Measurements from ENCODE around the gene GOLM1.
"Not testable (repeated sequence)": the region's sequence is repeated elsewhere in the genome, so short reads cannot be mapped to it uniquely, and the experiment has no call there.

The GOLM1 gene

GRCh38 chr9:86079865-86080469 is 19.4 kb downstream of the GOLM1 start:
- no peak for DNase-seq

- no peak for DNase-seq
Observed at GRCh38 chr9:86079421-86079831, 19.9 kb downstream of the GOLM1 start.

- no peak for DNase-seq
Observed at GRCh38 chr9:86078731-86079130, 20.6 kb downstream of the GOLM1 start.

DNA sequence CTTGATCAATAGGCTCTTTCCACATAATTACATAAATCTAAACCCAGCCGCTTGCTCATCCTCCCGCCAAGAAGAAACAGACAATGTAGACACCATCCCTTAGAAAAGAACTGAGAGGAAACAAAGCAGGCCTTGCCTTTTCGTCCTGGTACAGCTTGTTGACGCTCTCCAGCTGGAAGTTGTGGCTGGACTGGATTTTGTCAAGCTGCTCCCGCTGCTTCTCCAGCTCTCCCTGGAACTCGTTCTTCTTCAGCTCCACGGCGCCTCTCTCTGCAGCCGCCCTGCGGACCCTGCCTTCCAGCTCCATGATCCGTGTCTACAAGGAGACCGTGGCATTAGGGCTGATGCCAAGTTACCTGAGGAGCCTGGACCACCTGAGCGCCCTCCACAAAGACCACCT is 22.1 kb downstream of the GOLM1 start:
- DNase-seq = no peak

DNA sequence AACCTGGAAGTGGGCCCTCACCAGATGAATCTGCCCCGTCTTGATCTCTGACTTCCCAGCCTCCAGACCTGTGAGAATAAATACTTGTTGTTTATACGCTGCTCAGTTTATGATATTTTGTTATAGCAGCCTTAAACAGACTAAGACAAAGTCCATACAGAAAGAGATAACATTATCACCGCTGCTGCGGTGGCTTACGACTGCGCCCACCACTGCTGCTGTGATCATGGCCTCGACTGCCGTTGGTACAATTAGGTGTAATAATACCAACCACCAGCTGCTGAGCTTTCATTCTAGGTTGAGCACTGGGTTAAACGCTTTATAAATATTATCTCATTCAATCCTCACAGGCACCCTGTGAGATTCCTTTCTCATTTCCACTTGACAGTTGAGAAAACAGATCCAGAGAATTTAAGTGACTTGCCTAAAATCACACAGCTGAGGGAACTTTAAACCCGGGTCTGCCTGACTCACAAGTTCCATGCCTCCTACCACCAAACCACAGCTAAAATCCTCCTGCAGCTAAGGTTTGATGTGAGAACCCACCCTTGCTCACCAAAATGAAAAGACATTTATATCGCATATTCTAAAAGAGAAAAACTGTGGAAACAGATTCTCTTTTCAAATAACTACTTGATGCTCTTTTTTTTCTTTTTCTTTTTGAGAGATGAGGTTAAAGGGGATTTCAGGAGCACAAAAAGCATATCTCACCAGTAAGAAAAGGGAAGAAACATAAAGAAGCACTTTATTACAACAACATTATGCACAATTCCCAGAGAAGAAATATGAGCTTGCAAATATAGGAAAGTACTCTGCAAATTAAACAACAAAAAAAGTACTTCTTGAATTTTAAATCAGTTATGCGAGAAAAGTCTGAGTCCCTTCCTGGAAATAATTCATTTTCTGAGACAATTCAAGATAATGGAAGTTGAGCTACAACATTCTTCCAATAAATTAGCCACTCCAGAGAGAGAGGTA is 23.9 kb downstream of the GOLM1 start:
- peak in 1 of 2 donors; percentile 24 for DNase-seq

DNA sequence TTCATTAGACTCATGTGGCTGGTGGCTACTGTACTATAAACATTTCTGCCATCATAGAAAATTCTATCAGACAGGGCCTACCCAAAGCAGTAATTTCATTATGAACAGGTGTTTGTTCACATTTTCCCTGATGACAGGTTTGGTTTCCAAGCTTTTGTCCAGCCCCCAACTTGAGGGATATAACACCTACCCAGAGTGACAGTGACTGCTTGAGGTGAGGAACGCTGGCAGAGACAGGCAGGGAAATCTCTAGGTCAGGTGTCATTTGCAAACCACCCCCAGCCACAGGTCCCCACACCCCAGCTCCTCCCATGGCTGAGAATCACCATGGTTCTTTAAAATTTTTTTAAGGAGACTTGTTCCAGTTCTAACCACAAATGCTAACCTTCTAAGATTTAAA is 25.5 kb downstream of the GOLM1 start:
- no peak for DNase-seq

GRCh38 chr9:86072394-86072877 is 26.9 kb downstream of the GOLM1 start:
- no peak for DNase-seq

DNA sequence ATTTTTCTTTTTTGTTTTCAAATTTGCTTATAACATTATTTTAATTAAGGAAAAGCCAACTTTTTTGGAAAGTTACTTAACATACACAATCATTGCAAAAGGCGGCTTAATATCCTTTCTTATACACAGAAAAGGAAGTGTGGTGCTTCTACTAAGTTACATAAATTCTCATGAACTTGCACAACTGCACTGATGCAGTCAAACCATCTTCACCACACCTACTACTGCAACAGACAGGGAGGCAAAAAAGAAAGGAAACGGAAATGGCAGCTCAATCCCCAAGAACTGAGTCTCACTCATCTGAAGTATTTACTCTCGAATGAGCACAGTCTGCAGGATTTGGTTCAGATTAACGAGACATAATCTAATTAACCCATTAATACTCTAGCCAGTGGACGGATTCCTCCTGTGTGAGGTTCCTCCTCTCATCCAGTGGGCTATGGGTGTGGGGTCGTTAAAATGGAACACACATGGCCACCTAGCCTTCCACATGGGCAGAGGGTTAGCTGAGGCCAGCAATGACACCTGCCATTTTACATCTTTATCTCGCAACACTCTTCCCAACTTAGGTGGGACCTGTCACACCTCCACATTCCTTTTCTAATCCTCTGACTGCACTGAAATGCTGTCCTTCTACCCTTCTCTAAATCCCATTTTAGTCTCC is 30.0 kb downstream of the GOLM1 start:
- DNase-seq = no peak

DNA sequence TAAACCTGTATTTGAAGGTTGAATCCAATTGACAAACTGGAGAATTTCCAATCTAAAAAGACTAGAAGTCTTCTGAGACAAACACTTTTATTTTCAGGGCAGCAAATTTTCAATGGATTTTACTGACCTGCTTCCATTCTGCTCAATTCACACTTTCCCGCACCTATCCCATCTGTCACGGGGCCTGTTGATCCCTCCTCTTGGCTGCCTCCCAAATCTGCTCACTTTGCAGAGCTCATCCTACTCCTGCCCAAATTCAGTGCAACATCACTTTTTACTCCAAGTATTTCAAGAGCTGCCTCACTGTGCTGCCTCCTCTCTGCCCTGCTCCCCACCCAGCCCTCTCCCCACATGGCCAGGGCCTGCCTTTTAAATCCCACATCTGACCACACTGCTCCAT is 35.1 kb downstream of the GOLM1 start:
- DNase-seq = no peak

GRCh38 chr9:86062845-86063693 is 36.3 kb downstream of the GOLM1 start:
- DNase-seq = no peak

GRCh38 chr9:86061972-86062739 is 37.2 kb downstream of the GOLM1 start:
- DNase-seq = no peak

DNA sequence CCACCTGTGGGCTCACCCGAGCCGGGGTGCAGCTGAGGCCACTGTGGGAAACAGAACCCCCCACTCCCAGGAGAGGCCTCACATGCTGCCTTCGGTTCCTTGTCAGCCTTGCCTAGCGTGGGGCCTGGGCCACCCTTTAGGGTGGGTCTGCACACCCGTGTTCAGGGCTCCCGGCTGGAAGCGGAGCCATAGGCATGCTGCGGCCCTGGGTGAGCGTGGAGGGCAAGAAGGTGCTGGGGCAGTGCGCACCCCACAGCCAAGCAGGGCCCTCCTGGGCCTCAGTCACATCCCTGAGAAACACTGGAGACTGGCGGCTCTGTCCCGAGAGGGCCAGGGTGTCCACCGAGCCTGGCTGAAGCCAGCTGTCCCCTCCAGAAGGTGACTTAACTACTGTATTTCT is 41.9 kb downstream of the GOLM1 start:
- DNase-seq = no peak

DNA sequence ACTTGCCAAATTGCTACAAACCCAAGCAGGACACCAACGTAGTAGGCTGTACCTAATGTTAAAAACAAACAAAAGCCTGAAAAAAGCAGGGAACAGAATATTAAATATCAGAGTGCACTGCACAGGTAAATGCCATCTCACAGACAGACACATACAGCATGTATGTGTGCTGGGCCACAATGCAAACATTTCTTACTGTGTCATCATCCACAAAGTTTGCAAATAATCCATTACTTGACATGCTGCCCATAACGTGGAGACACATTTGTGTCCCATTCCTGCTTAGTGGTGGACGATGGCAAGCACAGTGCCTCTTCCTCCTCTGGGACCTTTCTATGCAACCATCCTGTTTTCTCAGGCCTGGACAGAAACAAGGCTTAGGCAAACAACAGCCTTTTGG is 44.7 kb downstream of the GOLM1 start:
- DNase-seq = no peak

DNA sequence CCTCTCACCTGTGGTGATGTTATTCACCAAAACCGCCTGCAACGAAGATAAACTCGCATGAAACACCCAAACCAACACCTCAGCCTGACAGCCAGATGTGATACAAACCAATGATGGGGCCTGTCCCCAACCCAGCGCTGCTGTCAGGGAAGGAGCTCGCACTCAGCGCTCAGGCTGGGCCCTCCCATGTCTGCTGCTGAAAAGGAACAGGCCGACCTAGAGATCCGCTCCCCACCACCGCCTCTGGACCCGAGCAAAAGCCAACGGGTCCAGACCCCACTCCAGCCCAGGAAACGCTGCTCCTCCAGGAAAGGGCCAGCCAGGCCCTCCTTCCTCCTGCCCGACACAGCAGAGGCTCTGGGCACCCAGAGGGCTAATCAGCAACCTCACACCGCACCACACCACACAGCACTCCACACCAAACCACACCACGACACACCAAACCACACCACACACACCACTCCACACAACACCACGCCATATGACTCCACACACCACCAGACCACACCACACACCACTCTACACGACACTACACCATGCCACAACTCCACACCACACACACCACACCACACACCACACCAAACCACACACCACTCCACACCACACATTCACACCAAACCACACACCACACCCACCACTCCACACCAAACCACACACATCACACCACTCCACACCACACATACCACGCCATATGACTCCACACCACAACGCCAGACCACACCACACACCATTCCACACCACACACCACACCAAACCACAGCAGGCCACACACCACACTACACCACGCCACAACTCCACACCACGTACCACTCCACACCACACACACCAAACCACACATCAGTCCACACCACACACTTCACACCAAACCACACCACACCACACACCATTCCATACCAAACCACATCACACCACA is 46.5 kb downstream of the GOLM1 start:
- DNase-seq = no peak

GRCh38 chr9:86048018-86048742 is 51.2 kb downstream of the GOLM1 start:
- not testable (repeated sequence) for DNase-seq

DNA sequence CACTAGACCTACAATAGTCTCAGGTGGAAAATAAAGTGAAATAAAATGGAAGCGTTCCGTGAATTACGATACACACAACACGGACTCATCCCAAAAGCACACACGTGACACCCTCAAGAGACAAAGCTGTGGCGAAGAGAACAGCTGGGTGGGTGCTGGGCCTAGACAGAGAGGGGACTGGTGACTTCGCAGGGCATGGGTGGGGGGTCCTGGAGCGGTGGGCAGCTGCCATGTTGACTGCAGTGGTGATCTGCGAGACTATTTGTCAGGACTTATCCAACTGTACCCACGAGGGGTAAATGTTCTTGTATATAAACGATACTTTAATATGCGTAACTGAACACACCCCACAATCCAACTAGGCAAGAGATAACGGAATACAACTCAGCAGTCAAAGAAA is 52.0 kb downstream of the GOLM1 start:
- DNase-seq = no peak

GRCh38 chr9:86046930-86047341 is 52.4 kb downstream of the GOLM1 start:
- DNase-seq = no peak

GRCh38 chr9:86046071-86046636 is 53.2 kb downstream of the GOLM1 start:
- no peak for DNase-seq

DNA sequence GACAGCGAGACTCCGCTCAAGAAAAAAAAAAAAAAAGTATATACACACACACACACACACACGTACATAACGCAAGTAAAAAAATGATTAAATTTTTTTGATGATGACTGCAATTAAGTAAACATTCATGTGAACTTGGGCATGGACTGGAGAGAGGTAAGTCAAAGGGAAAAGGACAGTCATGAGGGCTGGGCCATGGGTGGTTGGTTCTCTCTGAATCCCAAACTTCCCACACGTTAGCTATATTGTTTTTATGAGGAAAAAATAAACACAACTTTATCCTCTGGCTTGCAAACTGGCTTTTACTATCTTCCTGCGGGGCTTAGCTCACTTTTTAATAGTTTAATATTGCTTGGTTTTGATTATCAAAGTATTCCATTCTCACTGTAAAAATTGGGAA is 53.7 kb downstream of the GOLM1 start:
- no peak for DNase-seq

- no peak for DNase-seq
Observed at GRCh38 chr9:86043999-86044398, 55.4 kb downstream of the GOLM1 start.

All from stimulated activated CD4-positive, alpha-beta T cell treated with anti-CD3 and anti-CD28 coated beads, Interleukin-2, amount 100 ng/mL, for 24 hours (primary cell).